ENCODE results near the gene FHIT.

FHIT gene

DNA sequence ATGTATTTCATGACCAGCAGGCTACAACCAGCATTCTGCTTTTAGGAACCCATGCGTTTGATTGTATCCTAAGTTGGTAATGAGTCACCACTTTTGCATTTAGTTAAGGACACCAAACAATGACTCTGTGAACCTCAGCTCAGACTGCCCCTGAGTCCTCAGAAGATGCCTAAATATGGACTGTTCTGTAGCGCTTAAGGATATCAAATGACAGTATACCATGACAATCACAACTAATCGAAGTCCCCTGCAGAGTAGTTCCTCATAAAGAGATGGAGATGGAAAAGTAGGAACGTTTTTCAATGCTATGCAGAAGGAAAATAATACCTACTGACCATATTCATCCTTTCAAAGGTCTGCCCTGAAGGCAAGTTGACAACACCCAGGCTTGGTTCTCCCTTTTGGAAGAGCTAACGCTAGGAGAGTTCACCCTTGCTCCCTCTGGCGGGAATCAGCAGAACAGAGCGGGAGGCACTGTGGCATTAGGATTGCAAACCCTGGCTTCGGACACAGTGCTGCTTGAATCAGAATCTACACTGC, 508.6 kb downstream of the FHIT start:
- H3K4me1 ChIP-seq (ENCODE audit: control insufficient read depth, insufficient read depth, low read length): peaks cover 18% of the 10 kb centered on the region
- DNase-seq (ENCODE audit: low read depth): peak; percentile 22
- H3K27me3 ChIP-seq (replicated peaks; ENCODE audit: control insufficient read depth, insufficient read depth, low read length): no peaks in the 10 kb centered on the region
- no peak overlapping the region for H3K4me3 ChIP-seq (ENCODE audit: low read length)
- no peak overlapping the region for H3K9ac ChIP-seq (ENCODE audit: low read length)
- H3K9me3 ChIP-seq (ENCODE audit: control insufficient read depth, low read length): no peaks in the 10 kb centered on the region
- no peaks in the 10 kb centered on the region for H3K36me3 ChIP-seq (ENCODE audit: control insufficient read depth, insufficient read depth, low read length, severe bottlenecking)

DNA sequence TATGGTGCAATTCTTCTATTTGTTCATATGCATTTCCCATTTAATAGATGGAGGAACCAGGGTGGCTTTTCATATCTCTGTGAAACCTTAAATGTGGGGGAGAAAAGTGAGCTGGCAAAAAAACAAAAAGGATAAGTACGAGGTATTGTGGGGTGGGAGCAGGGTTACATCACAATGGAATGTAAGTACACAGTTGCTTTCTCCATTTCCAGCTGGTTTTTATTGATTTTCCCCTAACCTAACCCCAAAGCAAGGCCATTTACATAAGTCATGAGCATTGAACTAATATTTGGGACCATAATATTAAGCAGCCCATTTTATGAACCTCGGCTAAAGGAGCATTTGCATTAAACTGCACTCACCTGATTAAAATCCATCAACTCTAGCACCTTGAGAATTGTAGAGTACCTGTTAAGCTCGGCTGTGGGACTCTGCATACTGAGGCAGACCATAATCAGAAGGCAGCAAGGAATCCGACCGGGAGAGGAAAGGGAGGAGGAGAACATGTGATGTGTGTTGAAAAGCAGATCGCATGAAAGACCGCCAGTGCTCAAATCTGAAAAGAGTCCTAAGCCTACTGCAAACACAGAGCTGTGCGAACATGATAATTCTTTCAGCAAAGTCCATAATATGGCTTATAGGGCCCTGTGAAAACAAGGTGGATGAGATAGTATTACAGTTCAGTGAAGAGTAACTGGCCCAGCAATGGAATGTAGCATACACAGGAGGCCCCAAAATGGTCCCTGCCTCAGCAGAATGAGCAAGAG, 513.4 kb downstream of the FHIT start:
- DNase-seq (ENCODE audit: low read depth): no peak
- H3K4me3 ChIP-seq (ENCODE audit: low read length): no peak overlapping the region
- no peaks in the 10 kb centered on the region for H3K36me3 ChIP-seq (ENCODE audit: control insufficient read depth, insufficient read depth, low read length, severe bottlenecking)
- no peaks in the 10 kb centered on the region for H3K27me3 ChIP-seq (replicated peaks; ENCODE audit: control insufficient read depth, insufficient read depth, low read length)
- no peaks in the 10 kb centered on the region for H3K9me3 ChIP-seq (ENCODE audit: control insufficient read depth, low read length)
- peaks cover 3% of the 10 kb centered on the region for H3K4me1 ChIP-seq (ENCODE audit: control insufficient read depth, insufficient read depth, low read length)
- H3K9ac ChIP-seq (ENCODE audit: low read length): no peak overlapping the region

- H3K36me3 ChIP-seq (ENCODE audit: control insufficient read depth, insufficient read depth, low read length, severe bottlenecking): no peaks in the 10 kb centered on the region
- H3K9me3 ChIP-seq (ENCODE audit: control insufficient read depth, low read length): no peaks in the 10 kb centered on the region
- no peak overlapping the region for H3K9ac ChIP-seq (ENCODE audit: low read length)
- H3K4me3 ChIP-seq (ENCODE audit: low read length): no peak overlapping the region
- H3K4me1 ChIP-seq (ENCODE audit: control insufficient read depth, insufficient read depth, low read length): no peaks in the 10 kb centered on the region
- no peaks in the 10 kb centered on the region for H3K27me3 ChIP-seq (replicated peaks; ENCODE audit: control insufficient read depth, insufficient read depth, low read length)
- DNase-seq (ENCODE audit: low read depth): no peak
These were observed 520.9 kb downstream of the FHIT start for GRCh38 chr3:60730371-60730770.

GRCh38 chr3:60729056-60729455, 522.2 kb downstream of the FHIT start:
- H3K4me3 ChIP-seq (ENCODE audit: low read length): no peak overlapping the region
- no peaks in the 10 kb centered on the region for H3K9me3 ChIP-seq (ENCODE audit: control insufficient read depth, low read length)
- no peaks in the 10 kb centered on the region for H3K36me3 ChIP-seq (ENCODE audit: control insufficient read depth, insufficient read depth, low read length, severe bottlenecking)
- no peak for DNase-seq (ENCODE audit: low read depth)
- no peaks in the 10 kb centered on the region for H3K27me3 ChIP-seq (replicated peaks; ENCODE audit: control insufficient read depth, insufficient read depth, low read length)
- no peak overlapping the region for H3K9ac ChIP-seq (ENCODE audit: low read length)
- no peaks in the 10 kb centered on the region for H3K4me1 ChIP-seq (ENCODE audit: control insufficient read depth, insufficient read depth, low read length)

GRCh38 chr3:60728006-60728405, 523.2 kb downstream of the FHIT start:
- no peak overlapping the region for H3K9ac ChIP-seq (ENCODE audit: low read length)
- no peaks in the 10 kb centered on the region for H3K4me1 ChIP-seq (ENCODE audit: control insufficient read depth, insufficient read depth, low read length)
- H3K4me3 ChIP-seq (ENCODE audit: low read length): no peak overlapping the region
- H3K9me3 ChIP-seq (ENCODE audit: control insufficient read depth, low read length): no peaks in the 10 kb centered on the region
- H3K36me3 ChIP-seq (ENCODE audit: control insufficient read depth, insufficient read depth, low read length, severe bottlenecking): no peaks in the 10 kb centered on the region
- DNase-seq (ENCODE audit: low read depth): no peak
- no peaks in the 10 kb centered on the region for H3K27me3 ChIP-seq (replicated peaks; ENCODE audit: control insufficient read depth, insufficient read depth, low read length)

DNA sequence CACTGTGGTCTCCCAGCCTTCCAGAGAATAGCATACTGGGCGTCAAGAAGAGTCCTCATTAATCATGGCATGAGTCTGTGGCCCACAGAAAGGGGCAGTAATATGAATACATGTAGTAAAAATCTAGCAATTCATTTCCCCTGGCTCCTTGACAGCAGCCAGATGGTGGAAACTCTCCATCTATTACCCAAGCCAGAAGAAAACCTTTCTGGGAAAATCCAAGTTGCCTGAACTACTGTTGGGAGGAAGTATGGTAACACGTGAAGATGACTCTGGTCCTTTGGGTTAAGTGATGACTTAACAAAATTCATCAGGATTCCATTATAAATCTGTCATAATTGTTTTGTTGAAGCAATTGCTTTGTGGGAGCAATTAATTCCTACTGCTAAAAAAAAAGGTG, 530.5 kb downstream of the FHIT start:
- H3K4me3 ChIP-seq (ENCODE audit: low read length): no peak overlapping the region
- peaks cover 16% of the 10 kb centered on the region for H3K4me1 ChIP-seq (ENCODE audit: control insufficient read depth, insufficient read depth, low read length)
- H3K27me3 ChIP-seq (replicated peaks; ENCODE audit: control insufficient read depth, insufficient read depth, low read length): no peaks in the 10 kb centered on the region
- H3K9me3 ChIP-seq (ENCODE audit: control insufficient read depth, low read length): no peaks in the 10 kb centered on the region
- DNase-seq (ENCODE audit: low read depth): no peak
- H3K9ac ChIP-seq (ENCODE audit: low read length): no peak overlapping the region
- H3K36me3 ChIP-seq (ENCODE audit: control insufficient read depth, insufficient read depth, low read length, severe bottlenecking): no peaks in the 10 kb centered on the region

DNA sequence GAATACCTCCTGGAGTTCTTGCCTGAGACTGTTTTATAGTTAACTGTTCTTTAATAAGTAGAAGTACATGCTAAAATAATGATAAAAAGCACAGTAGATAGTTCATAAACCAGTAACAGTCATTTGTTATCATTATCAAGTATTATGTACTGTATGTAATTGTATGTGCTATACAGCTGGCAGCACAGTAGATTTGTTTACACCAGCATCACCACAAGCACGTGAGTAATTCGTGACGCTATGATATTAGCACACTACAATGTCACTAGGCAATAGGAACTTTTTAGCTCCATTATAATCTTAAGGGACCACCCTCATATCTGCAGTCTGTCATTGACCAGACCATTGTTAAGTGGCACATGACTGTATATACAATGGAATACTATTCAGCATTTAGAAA, 534.7 kb downstream of the FHIT start:
- Histone ChIP-seq H3K4me3 (ENCODE audit: low read length) (no peak overlapping the region), H3K4me1 (ENCODE audit: control insufficient read depth, insufficient read depth, low read length) (peaks cover 13% of the 10 kb centered on the region)

GRCh38 chr3:60708191-60708975, 542.9 kb downstream of the FHIT start:
- no peaks in the 10 kb centered on the region for H3K9me3 ChIP-seq (ENCODE audit: control insufficient read depth, low read length)
- DNase-seq (ENCODE audit: low read depth): peak; percentile 17
- H3K4me3 ChIP-seq (ENCODE audit: low read length): no peak overlapping the region
- peaks cover 17% of the 10 kb centered on the region for H3K4me1 ChIP-seq (ENCODE audit: control insufficient read depth, insufficient read depth, low read length)
- H3K27me3 ChIP-seq (replicated peaks; ENCODE audit: control insufficient read depth, insufficient read depth, low read length): no peaks in the 10 kb centered on the region
- no peaks in the 10 kb centered on the region for H3K36me3 ChIP-seq (ENCODE audit: control insufficient read depth, insufficient read depth, low read length, severe bottlenecking)
- H3K9ac ChIP-seq (ENCODE audit: low read length): no peak overlapping the region

More for the DNA sequence above, 534.7 kb downstream of the FHIT start:
- H3K36me3 ChIP-seq (ENCODE audit: control insufficient read depth, insufficient read depth, low read length, severe bottlenecking): no peaks in the 10 kb centered on the region
- no peak for DNase-seq (ENCODE audit: low read depth)
- no peak overlapping the region for H3K9ac ChIP-seq (ENCODE audit: low read length)
- H3K9me3 ChIP-seq (ENCODE audit: control insufficient read depth, low read length): no peaks in the 10 kb centered on the region
- no peaks in the 10 kb centered on the region for H3K27me3 ChIP-seq (replicated peaks; ENCODE audit: control insufficient read depth, insufficient read depth, low read length)

DNA sequence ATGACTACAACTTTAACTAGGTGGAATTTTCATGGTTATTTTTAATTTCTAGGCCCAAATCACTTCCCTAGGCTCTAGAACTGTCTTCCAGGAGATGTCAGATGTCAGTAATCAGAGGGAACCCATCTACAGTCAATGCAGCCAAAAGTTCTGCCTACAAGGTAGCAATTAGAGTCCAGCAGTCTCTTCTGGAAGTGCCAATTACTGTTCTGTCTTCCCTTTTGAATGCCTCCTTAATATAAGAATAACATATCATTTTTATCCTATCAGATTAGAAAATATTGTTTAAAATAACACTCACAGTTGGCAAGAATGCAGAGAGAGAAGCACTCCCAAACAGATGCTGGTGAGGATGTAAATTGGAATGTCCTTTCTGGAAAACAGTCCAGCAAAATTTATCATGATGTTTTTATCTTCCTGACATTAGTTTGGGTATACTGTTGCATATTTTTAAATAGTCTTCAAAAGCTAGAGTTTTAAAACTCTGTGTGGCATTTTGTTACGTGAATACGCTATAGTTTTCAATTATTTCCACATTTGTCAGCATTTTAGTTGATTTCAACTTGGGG, 543.7 kb downstream of the FHIT start:
- Histone ChIP-seq H3K4me3 (ENCODE audit: low read length) (no peak overlapping the region), H3K9ac (ENCODE audit: low read length) (no peak overlapping the region), H3K36me3 (ENCODE audit: control insufficient read depth, insufficient read depth, low read length, severe bottlenecking) (no peaks in the 10 kb centered on the region), H3K4me1 (ENCODE audit: control insufficient read depth, insufficient read depth, low read length) (peaks cover 17% of the 10 kb centered on the region), H3K9me3 (ENCODE audit: control insufficient read depth, low read length) (no peaks in the 10 kb centered on the region), H3K27me3 (replicated peaks; ENCODE audit: control insufficient read depth, insufficient read depth, low read length) (no peaks in the 10 kb centered on the region)
- peak; percentile 11 for DNase-seq (ENCODE audit: low read depth)

DNA sequence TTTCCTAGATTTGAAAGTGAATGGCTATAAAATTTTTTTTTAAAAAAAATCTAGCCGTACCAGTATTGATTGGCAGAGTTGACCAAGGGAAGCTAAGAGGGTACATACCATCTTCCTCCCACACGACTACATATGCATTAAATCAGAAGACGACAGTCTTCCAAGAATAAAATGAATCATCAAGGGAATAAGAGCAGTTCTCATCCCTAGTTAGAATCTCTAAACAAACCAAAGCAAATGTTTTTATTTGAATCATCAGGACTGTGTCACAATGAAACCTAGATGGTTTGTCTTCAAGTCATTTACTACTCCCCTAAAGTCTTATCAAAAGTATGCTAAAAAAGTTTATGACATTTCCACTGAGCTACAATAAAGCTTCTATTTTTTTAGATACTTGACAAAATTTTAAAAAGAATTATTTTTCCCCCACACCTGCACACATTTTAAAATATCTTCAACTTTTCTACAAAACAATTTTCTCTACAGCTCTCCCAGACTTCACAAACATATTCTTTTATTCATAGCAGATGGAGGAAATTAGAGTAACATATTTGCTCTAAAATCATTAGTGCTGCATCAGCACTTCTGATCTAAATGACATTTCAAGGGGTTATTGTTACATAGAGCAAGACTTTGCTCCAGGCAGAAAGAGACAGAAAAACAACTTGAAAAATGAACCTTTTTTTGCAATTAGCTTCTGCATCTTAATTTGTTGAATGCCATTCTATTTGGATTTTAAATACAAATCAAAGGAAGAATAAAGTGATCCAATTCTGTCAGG, 547.1 kb downstream of the FHIT start:
- peaks cover 17% of the 10 kb centered on the region for H3K4me1 ChIP-seq (ENCODE audit: control insufficient read depth, insufficient read depth, low read length)
- H3K4me3 ChIP-seq (ENCODE audit: low read length): no peak overlapping the region
- DNase-seq (ENCODE audit: low read depth): peak; percentile 15
- H3K27me3 ChIP-seq (replicated peaks; ENCODE audit: control insufficient read depth, insufficient read depth, low read length): no peaks in the 10 kb centered on the region
- no peaks in the 10 kb centered on the region for H3K9me3 ChIP-seq (ENCODE audit: control insufficient read depth, low read length)
- no peaks in the 10 kb centered on the region for H3K36me3 ChIP-seq (ENCODE audit: control insufficient read depth, insufficient read depth, low read length, severe bottlenecking)
- no peak overlapping the region for H3K9ac ChIP-seq (ENCODE audit: low read length)

- peaks cover 11% of the 10 kb centered on the region for H3K4me1 ChIP-seq (ENCODE audit: control insufficient read depth, insufficient read depth, low read length)
- no peaks in the 10 kb centered on the region for H3K27me3 ChIP-seq (replicated peaks; ENCODE audit: control insufficient read depth, insufficient read depth, low read length)
- H3K4me3 ChIP-seq (ENCODE audit: low read length): no peak overlapping the region
- H3K9ac ChIP-seq (ENCODE audit: low read length): no peak overlapping the region
- no peak for DNase-seq (ENCODE audit: low read depth)
- no peaks in the 10 kb centered on the region for H3K9me3 ChIP-seq (ENCODE audit: control insufficient read depth, low read length)
- H3K36me3 ChIP-seq (ENCODE audit: control insufficient read depth, insufficient read depth, low read length, severe bottlenecking): no peaks in the 10 kb centered on the region
These were observed 548.2 kb downstream of the FHIT start for GRCh38 chr3:60703008-60703407.
